Testis (tissue), 3 donors: ENCODE results near the gene DOK3. TPM values are rescaled to one million over a fixed set of nuclear protein-coding genes. Genes with fewer than 3 reads are reported as not detected.
A peak's percentile ranks its signal among the peaks of the same experiment; 100 is the strongest.

Experiments used
- DNase-seq: peaks from one replicate; pipeline ENCODE4 v3.0.0-alpha.2; 2019
- H3K27ac ChIP-seq, 2 donors: fragments of 200-600 bp; sonication (generic); one replicate each; pipeline ENCODE4 v1.5.1; 2019
- H3K27me3 ChIP-seq: fragments of 200-600 bp; sonication (generic); one replicate; pipeline ENCODE4 v1.5.1; 2019
- H3K36me3 ChIP-seq: fragments of 200-600 bp; sonication (generic); one replicate; pipeline ENCODE4 v1.5.1; 2017; ENCODE audit warnings: low read depth; ENCODE audit errors: missing control alignments
- H3K4me1 ChIP-seq: fragments of 200-600 bp; sonication (generic); one replicate; pipeline ENCODE4 v1.5.1; 2019
- H3K4me3 ChIP-seq, 2 donors: fragments of 200-600 bp; sonication (generic); one replicate each; pipeline ENCODE4 v1.5.1; 2017 to 2019
- H3K9me3 ChIP-seq: fragments of 200-600 bp; sonication (generic); one replicate; pipeline ENCODE4 v1.5.1; 2017
- POLR2A ChIP-seq: fragments of 450-650 bp; IDR thresholded peaks from one replicate; pipeline ENCODE4 v1.6.1; 2017; ENCODE audit warnings: antibody characterized with exemption, mild to moderate bottlenecking, moderate library complexity
- WGBS, 2 donors: methylation state at CpG; one replicate each; pipeline ENCODE4 v1.1.5; 2018; 5-methylcytosine and 5-hydroxymethylcytosine counted together
- intact Hi-C: fragments of 100-400 bp; cut with DNase I; formaldehyde crosslinking; loops from one replicate; pipeline ENCODE4 v1.15.1; 2023; ENCODE audit warnings: low total_unique reads
- polyA plus RNA-seq: library from polyadenylated mRNA; stranded (reverse); fragments of 350-450 nt; fragmentation: Illumina TruSeq; extraction: RNeasy Lipid Tissue Mini Kit (QIAGEN cat#74804); gene quantifications from one replicate; pipeline ENCODE4 v1.2.3, GENCODE V29; 2014; ENCODE audit warnings: low read depth, low replicate concordance; ENCODE audit not compliant: insufficient read depth
- total RNA-seq, 2 donors: library from RNA; depleted of rRNA; stranded (reverse); fragments of >200 nt; gene quantifications; one replicate each; pipeline ENCODE4 v1.2.3, GENCODE V29; 2016
- TF ChIP-seq, protein P1 (sequence below), 3 experiments: fragments of 450-650 bp in 2 of 3; fragments of 200-600 bp in 1 of 3; sonication (generic) in 1 of 3; IDR thresholded peaks; one replicate each; pipeline ENCODE4 v1.5.1; 2016 to 2019; ENCODE audit warnings: antibody characterized with exemption in 3 of 3, mild to moderate bottlenecking in 2 of 3, moderate library complexity in 1 of 3

DOK3 gene
- total and polyA plus RNA-seq, 3 donors from 2014 or later, result 10.4 to 18.7 (median 10.7) TPM

DNA sequence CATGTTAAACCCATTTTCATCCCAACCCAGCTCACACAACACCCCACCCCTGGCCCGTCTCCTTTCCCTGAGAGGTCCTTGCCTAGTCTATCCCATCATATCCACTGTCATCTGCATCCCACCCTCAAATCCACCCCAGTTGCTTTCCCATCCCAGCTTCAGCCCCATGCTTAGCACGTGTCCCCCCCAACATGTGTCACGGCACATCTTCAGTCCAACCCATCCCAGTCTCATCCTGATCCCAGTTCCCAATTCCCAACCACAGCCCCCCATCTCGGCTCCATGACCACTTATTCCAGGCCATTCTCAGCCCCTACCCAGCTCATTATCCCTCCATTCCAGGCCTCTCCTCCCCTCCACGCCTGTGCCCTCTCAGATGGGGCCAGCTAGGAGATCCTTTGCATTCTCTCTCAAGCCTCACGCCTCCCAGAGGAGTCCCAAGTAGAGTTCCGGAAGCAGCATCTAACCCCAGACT is 35.6 kb downstream of the DOK3 start:
- H3K9me3 ChIP-seq, result no peaks in the 10 kb centered on the region
- TF ChIP-seq, protein P1, sequence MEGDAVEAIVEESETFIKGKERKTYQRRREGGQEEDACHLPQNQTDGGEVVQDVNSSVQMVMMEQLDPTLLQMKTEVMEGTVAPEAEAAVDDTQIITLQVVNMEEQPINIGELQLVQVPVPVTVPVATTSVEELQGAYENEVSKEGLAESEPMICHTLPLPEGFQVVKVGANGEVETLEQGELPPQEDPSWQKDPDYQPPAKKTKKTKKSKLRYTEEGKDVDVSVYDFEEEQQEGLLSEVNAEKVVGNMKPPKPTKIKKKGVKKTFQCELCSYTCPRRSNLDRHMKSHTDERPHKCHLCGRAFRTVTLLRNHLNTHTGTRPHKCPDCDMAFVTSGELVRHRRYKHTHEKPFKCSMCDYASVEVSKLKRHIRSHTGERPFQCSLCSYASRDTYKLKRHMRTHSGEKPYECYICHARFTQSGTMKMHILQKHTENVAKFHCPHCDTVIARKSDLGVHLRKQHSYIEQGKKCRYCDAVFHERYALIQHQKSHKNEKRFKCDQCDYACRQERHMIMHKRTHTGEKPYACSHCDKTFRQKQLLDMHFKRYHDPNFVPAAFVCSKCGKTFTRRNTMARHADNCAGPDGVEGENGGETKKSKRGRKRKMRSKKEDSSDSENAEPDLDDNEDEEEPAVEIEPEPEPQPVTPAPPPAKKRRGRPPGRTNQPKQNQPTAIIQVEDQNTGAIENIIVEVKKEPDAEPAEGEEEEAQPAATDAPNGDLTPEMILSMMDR (IDR thresholded peaks at IDR 0.05), result no peak
- no peak for TF ChIP-seq POLR2A
- no peaks in the 10 kb centered on the region for H3K27me3 ChIP-seq
- H3K4me3 ChIP-seq, result peak overlapping the region in 1 of 2 donors; percentile 72
- peaks cover 39% of the 10 kb centered on the region for H3K4me1 ChIP-seq
- intact Hi-C loops, result no loop called here
- 23 to 31% methylated on average over 7 of the region's 7 CpGs for WGBS, 2 donors
- DNase-seq, result no peak
- H3K36me3 ChIP-seq, result no peaks in the 10 kb centered on the region
- H3K27ac ChIP-seq, result peak overlapping the region in 1 of 2 donors; percentile 82

GRCh38 chr5:177473443-177474001 is 36.1 kb downstream of the DOK3 start, which contains the start of gene DBN1:
TSS of gene DBN1 (minus strand) at chr5:177473634. CDS start at chr5:177473521, 113 bp downstream.
- WGBS, 2 donors, result 1 to 7% methylated on average over 7 to 42 of the region's 69 CpGs
- H3K36me3 ChIP-seq, result no peaks in the 10 kb centered on the region
- H3K9me3 ChIP-seq, result no peaks in the 10 kb centered on the region
- intact Hi-C loops, result no loop called here
- peaks cover 33% of the 10 kb centered on the region for H3K4me1 ChIP-seq
- no peak for TF ChIP-seq POLR2A
- TF ChIP-seq, protein P1 (IDR thresholded peaks at IDR 0.05), result no peak
- peak; percentile 53 for DNase-seq
- H3K27ac ChIP-seq, result peak within 1 kb of the TSS; percentile 73 to 82
- no peaks in the 10 kb centered on the region for H3K27me3 ChIP-seq
- peak within 1 kb of the TSS; percentile 71 to 72 for H3K4me3 ChIP-seq

DNA sequence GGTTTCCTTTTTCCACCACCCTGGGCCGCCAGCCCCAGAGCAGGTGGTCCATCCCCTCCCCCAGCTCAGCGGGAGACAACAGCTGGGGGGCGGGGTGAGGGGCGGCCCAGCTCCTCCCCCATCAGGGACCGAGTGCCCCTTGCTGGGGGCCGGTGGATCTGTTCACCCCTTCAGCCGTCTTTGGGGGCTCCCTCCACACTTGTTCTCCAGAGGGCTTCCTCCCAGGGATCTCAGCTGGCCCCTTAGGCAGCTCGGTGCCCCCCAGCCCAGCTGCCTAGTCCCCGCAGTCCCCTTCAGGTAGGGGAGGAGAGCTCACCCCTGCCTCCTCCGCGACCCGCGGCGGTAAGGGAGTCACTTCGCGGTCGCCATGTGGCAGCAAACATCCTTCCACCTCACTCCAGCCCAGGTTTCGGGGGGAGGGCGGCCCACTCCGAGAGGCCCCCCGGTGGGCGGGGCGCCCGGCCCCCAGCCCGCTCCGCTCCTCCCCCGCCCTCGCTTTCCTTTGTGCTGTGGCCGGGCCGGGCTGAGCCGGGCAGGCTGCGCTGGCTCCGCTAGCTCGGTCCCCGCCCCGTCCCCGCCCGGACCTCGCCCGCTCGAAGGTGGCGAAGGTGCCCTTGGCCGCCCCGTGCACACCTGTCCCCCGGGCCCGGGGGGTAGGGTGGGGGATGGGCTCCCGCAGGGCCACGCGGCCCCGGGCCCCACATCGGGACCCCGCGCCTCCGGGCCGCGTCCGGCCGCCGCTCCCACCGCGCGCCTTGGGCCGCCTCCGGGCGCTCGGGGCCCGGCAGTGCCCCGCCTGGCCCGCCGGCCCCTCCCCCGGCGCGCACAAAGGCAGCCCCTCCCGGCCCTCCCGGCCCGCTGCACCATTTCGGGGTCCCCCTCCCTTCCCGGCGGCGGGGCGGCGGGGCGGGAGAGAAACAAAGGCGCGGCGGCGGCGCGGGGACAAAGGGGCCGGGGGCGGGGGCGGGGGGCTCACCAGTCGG is 36.9 kb downstream of the DOK3 start:
- no peak for TF ChIP-seq POLR2A
- TF ChIP-seq, protein P1 (IDR thresholded peaks at IDR 0.05), result no peak
- intact Hi-C loops, result no loop called here
- no peak for DNase-seq
- Histone ChIP-seq H3K27ac (peak overlapping the region; percentile 73 to 82), H3K9me3 (no peaks in the 10 kb centered on the region), H3K27me3 (no peaks in the 10 kb centered on the region), H3K36me3 (no peaks in the 10 kb centered on the region), H3K4me1 (peaks cover 26% of the 10 kb centered on the region), H3K4me3 (peak overlapping the region; percentile 71 to 72)
- 0 to 1% methylated on average over 11 to 67 of the region's 93 CpGs for WGBS, 2 donors

- Histone ChIP-seq H3K9me3 (no peaks in the 10 kb centered on the region), H3K27me3 (no peaks in the 10 kb centered on the region), H3K27ac (no peak overlapping the region), H3K4me1 (peaks cover 25% of the 10 kb centered on the region), H3K36me3 (no peaks in the 10 kb centered on the region), H3K4me3 (peak overlapping the region; percentile 71 to 72)
- no peak for TF ChIP-seq POLR2A
- TF ChIP-seq, protein P1 (IDR thresholded peaks at IDR 0.05), result no peak
- intact Hi-C loops, result no loop called here
- peak; percentile 57 for DNase-seq
- 54 to 59% methylated on average over 10 to 14 of the region's 14 CpGs for WGBS, 2 donors
These were observed 37.8 kb downstream of the DOK3 start for GRCh38 chr5:177471610-177472356.
